Heart left ventricle (tissue), 16 donors: ENCODE data around the gene CALML5. TPM values are rescaled to one million over a fixed set of nuclear protein-coding genes. Genes with fewer than 3 reads are reported as not detected.

Experiments used
- ATAC-seq, 4 donors: fragments of 200-7000 bp; cut with Tn5 transposase; one replicate each; pipeline ENCODE4 v1.9.1; 2020 to 2022; ENCODE audit warnings: moderate library complexity in 4 of 4, mild to moderate bottlenecking in 3 of 4, moderate number of reproducible peaks in 1 of 4
- DNase-seq, 5 donors: peaks; one replicate each; pipeline ENCODE4 v3.0.0-alpha.2; 2020
- H3K27ac ChIP-seq, 12 donors: fragments of 200-600 bp; sonication (generic) in 4 of 12; one replicate each; pipeline versions ENCODE4 v1.5.0 to v1.8.0; 2016 to 2022; ENCODE audit warnings: mild to moderate bottlenecking in 2 of 12
- H3K27me3 ChIP-seq, 9 donors: fragments of 200-600 bp; sonication (generic) in 2 of 9; one replicate each; pipeline versions ENCODE4 v1.5.1 to v1.8.0; 2016 to 2022; ENCODE audit warnings: mild to moderate bottlenecking in 3 of 9
- H3K36me3 ChIP-seq, 9 donors: fragments of 200-600 bp; sonication (generic) in 2 of 9; one replicate each; pipeline versions ENCODE4 v1.5.0 to v1.8.0; 2018 to 2022; ENCODE audit warnings: mild to moderate bottlenecking in 2 of 9
- H3K4me1 ChIP-seq, 12 donors: fragments of 200-600 bp; sonication (generic) in 4 of 12; one replicate each; pipeline versions ENCODE4 v1.5.0 to v1.8.0; 2016 to 2022; ENCODE audit warnings: mild to moderate bottlenecking in 3 of 12
- H3K4me3 ChIP-seq, 12 donors: fragments of 200-600 bp; sonication (generic) in 4 of 12; one replicate each; pipeline versions ENCODE4 v1.5.0 to v1.8.0; 2017 to 2022; ENCODE audit warnings: mild to moderate bottlenecking in 9 of 12, moderate library complexity in 4 of 12
- H3K9me3 ChIP-seq, 12 donors: fragments of 200-600 bp; sonication (generic) in 4 of 12; one replicate each; pipeline versions ENCODE4 v1.5.0 to v1.8.0; 2016 to 2022; ENCODE audit warnings: mild to moderate bottlenecking in 1 of 12
- POLR2A ChIP-seq, 2 donors: fragments of 450-650 bp; IDR thresholded peaks; one replicate each; pipeline ENCODE4 v1.6.1; 2017; ENCODE audit warnings: antibody characterized with exemption in 2 of 2, mild to moderate bottlenecking in 2 of 2, moderate library complexity in 2 of 2
- WGBS, 4 donors: extraction: QIAGEN DNeasy Blood & Tissue Kit in 2 of 4; methylation state at CpG; one replicate each; pipeline versions ENCODE4 v1.1.5 to v1.1.7; 2013 to 2018; 5-methylcytosine and 5-hydroxymethylcytosine counted together
- intact Hi-C, 10 donors: fragments of 100-400 bp; cut with DNase I; formaldehyde crosslinking; loops; one replicate each; pipeline versions ENCODE4 v1.11.1 to v1.14.2; 2022
- polyA plus RNA-seq, 2 donors: library from polyadenylated mRNA; stranded (reverse); fragments of 200-250 nt; gene quantifications; one replicate each; pipeline ENCODE4 v1.2.3, GENCODE V29; 2013
- total RNA-seq, 9 donors: library from RNA; depleted of rRNA in 2 of 9; stranded (reverse); fragments of >200 nt in 2 of 9; fragmentation: NEBNext Ultra II Directional in 3 of 9; extraction: Animal tissue kit (Norgen Biotek cat#: 25700) in 3 of 9; gene quantifications; one replicate each; pipeline versions ENCODE4 v1.1.0 to v1.2.4, GENCODE V29; 2016 to 2023
- TF ChIP-seq, protein P1 (sequence below), 12 donors: fragments of 200-600 bp; sonication (generic) in 4 of 12; IDR thresholded peaks; one replicate each; pipeline versions ENCODE4 v1.5.0 to v1.8.0; 2018 to 2022; ENCODE audit warnings: antibody characterized with exemption in 12 of 12, mild to moderate bottlenecking in 5 of 12
- donor health status: ischemic (EF 13 %, LVEDD 7.1; RV severe dilation, severe dysfunction).
- donor health status: healthy with polysubstance abuse.
- donor health status: DM: no; HTN: yes; CAD: no.
- donor health status: DM: no; HTN: no; CAD: no.
- donor health status: ischemic (EF 25% LVEDD 6.9; RV normal size, moderate dysfunction).
- donor health status: ischemic (EF 25% LVEDD 5.7; RV mildly dilated, moderate dysfunction).
- donor health status: healthy.
- donor health status: DM: yes; HTN: yes; CAD: no.
- donor health status: ischemic (EF 35%, LVEDD 5.7; RV mildly dilated, moderate dysfunction).
- donor health status: nonischemic (EF 11% LVEDD 7.7; RV severe dilation, severe dysfunction).
- donor health status: DM: yes; HTN: yes; CAD: no.
- donor health status: PGD.
- donor health status: ischemic (EF 29% LVEDD 5.4; RV normal size, mild dysfunction).
- donor health status: nonischemic (EF 23%, LVEDD 6.1; RV moderate dilation, normal function).

Gene CALML5
- total and polyA plus RNA-seq, 11 donors = not detected

DNA sequence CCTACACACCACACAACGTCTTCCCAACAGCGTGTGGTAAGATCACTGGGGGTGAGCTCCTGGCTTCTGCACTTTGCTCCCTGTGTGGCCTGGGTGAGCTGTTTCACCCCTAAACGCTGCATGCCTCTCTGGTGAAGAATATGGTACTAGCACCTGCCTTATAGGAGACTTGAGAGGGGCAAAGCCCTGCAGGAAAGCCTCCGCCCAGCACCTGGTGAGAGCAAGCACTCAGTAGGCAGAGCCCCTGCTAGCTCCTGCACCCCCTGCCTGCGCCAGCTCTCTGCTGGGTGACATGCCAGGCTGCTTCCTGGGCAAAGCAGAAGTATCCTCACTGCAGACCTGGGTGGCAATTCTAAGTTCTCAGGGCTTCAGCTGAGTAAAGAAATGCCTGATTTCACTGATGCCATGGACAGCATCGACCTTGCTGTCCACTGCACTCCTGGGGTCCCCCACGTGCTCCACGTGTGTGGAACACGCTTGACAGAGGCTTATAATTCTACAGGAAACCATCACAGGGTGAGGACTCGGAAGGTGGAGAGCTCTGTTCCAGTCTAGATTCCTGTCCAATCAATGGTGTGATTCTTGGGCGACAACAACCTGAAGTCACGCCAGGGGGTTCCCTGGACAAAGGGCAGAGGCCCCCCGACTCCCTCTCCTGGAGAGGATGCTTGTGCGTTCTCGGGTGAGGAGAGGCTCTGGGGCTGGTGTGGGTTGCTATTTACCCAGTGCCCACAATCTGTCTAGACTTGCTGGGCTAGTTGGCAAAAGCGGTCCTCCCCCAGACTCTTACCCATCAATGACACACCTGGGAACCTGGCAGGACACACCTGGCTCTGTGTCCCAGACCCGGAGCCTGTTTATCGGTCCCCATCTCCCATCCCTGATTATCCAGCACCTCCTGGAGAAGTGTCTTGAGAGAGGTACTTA, 5.0 kb upstream of the CALML5 start:
- H3K27me3 ChIP-seq = no peaks in the 10 kb centered on the region
- H3K4me3 ChIP-seq = no peak overlapping the region
- no peak overlapping the region for H3K27ac ChIP-seq
- H3K4me1 ChIP-seq = no peaks in the 10 kb centered on the region
- intact Hi-C loops = no loop called here
- TF ChIP-seq, protein P1, sequence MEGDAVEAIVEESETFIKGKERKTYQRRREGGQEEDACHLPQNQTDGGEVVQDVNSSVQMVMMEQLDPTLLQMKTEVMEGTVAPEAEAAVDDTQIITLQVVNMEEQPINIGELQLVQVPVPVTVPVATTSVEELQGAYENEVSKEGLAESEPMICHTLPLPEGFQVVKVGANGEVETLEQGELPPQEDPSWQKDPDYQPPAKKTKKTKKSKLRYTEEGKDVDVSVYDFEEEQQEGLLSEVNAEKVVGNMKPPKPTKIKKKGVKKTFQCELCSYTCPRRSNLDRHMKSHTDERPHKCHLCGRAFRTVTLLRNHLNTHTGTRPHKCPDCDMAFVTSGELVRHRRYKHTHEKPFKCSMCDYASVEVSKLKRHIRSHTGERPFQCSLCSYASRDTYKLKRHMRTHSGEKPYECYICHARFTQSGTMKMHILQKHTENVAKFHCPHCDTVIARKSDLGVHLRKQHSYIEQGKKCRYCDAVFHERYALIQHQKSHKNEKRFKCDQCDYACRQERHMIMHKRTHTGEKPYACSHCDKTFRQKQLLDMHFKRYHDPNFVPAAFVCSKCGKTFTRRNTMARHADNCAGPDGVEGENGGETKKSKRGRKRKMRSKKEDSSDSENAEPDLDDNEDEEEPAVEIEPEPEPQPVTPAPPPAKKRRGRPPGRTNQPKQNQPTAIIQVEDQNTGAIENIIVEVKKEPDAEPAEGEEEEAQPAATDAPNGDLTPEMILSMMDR (IDR thresholded peaks at IDR 0.05) = no peak
- ATAC-seq = no peak
- no peak for DNase-seq
- WGBS, 4 donors = 75 to 88% (median 81%) methylated on average over 12 to 18 of the region's 18 CpGs
- H3K36me3 ChIP-seq = no peaks in the 10 kb centered on the region
- no peaks in the 10 kb centered on the region for H3K9me3 ChIP-seq

DNA sequence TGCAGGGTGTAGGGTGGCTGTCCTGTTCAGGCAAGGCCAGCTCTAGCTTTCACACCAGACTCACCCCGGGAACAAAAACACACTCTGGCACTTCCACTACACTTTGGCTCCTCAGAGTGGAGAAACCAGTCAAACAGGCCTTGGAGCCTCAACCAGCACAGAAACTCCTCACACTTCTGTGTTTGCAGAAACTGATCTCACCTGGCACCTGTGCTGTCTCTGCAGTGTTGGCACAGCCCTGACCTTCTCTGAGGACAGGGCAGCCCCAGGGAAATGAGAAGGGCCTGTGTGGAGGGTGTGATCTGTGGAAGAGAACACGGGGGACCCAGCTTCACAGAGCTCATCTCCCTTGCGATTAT, 4.1 kb upstream of the CALML5 start:
- ATAC-seq (no peak), DNase-seq (no peak)
- intact Hi-C loops = no loop called here
- no peaks in the 10 kb centered on the region for H3K36me3 ChIP-seq
- H3K4me3 ChIP-seq = no peak overlapping the region
- H3K27ac ChIP-seq = no peak overlapping the region
- WGBS, 4 donors = 82 to 94% (median 84%) methylated on average over 3 of the region's 3 CpGs
- H3K4me1 ChIP-seq = no peaks in the 10 kb centered on the region
- no peak for TF ChIP-seq POLR2A (IDR thresholded peaks at IDR 0.05)
- TF ChIP-seq, protein P1 (IDR thresholded peaks at IDR 0.05) = no peak
- no peaks in the 10 kb centered on the region for H3K27me3 ChIP-seq
- H3K9me3 ChIP-seq = no peaks in the 10 kb centered on the region

DNA sequence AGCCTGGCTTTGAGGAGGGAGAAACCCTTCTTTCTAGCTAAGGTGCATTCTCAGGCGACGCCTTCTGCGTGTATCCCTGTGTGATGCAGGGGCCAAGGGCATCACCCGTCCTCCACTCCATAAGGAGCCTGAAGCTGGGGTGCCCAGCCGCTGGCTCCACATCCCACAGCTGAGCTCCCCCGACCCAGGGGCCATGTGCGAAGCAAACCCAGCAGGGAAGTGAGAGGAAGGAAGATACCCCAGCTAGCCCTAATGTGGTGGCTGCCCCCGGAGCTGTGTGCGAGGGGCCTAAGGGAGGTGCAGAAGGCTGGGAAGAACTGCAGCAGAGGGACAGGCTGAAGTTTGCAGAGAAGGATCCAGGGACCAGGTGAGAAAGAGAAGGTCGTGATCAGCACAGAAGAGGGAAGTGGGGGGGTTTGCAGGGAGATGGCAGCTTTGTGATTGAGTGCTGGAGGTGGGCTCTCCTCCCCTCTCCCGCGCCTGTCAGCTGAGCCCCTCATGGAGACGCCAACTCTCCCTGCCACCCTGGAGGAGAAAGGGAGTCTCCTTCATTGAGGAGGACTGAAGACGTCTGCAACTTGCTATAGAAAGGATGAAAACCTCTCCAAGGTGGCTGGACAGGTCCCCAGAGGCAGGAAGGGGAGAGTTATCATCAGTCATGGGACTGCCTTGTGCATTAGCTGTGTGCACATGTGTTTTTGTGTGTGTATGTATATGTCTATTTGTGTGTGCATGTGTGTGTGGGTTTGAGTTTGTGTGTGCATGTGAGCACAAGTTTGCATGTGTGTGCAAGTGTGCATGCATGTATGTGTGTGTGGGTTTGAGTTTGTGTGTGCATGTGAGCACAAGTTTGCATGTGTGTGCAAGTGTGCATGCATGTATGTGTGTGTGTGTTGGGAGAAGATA, 3.5 kb upstream of the CALML5 start:
- Histone ChIP-seq H3K36me3 (no peaks in the 10 kb centered on the region), H3K4me1 (no peaks in the 10 kb centered on the region), H3K27ac (no peak overlapping the region), H3K4me3 (no peak overlapping the region), H3K9me3 (no peaks in the 10 kb centered on the region), H3K27me3 (no peaks in the 10 kb centered on the region)
- intact Hi-C loops = no loop called here
- no peak for DNase-seq
- ATAC-seq = no peak
- no peak for TF ChIP-seq POLR2A (IDR thresholded peaks at IDR 0.05)
- TF ChIP-seq, protein P1 (IDR thresholded peaks at IDR 0.05) = no peak
- WGBS, 4 donors = 77 to 87% (median 86%) methylated on average over 10 to 14 of the region's 14 CpGs

DNA sequence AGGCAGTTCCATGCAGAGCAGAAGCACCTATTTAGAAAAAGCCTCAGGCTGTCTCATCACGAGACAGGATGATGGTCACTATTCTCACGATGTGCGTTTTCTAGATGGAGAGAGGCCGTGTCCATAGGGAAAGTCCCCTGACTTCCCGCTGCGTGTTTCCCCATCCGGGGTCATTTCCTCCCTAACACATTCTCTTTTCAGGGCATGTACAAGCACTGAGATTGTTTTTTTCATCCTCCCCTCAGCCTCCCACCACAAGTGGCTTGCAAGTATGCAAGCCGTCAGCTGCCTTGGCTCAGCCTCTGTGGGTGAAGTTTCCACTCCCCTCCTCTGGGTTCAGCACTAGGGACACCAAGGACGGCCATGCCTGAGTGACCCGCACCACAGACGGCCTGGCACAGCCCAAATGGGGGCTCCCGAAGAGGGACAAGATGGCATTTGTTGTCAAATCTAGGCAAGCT, 2.7 kb upstream of the CALML5 start:
- H3K27ac ChIP-seq = no peak overlapping the region
- no peaks in the 10 kb centered on the region for H3K36me3 ChIP-seq
- no peaks in the 10 kb centered on the region for H3K9me3 ChIP-seq
- no peaks in the 10 kb centered on the region for H3K27me3 ChIP-seq
- H3K4me1 ChIP-seq = no peaks in the 10 kb centered on the region
- H3K4me3 ChIP-seq = no peak overlapping the region
- DNase-seq (no peak), ATAC-seq (no peak)
- 49 to 68% (median 59%) methylated on average over 12 of the region's 12 CpGs for WGBS, 4 donors
- intact Hi-C loops = no loop called here
- TF ChIP-seq POLR2A (IDR thresholded peaks at IDR 0.05) = no peak
- TF ChIP-seq, protein P1 (IDR thresholded peaks at IDR 0.05) = no peak
